Stromal cell of bone marrow (primary cell): ENCODE measurements around the gene GSTM3.
A peak's percentile ranks its signal among the peaks of the same experiment; 100 is the strongest.
"Not testable (repeated sequence)": the region's sequence is repeated elsewhere in the genome, so short reads cannot be mapped to it uniquely, and the experiment has no call there.

Experiments
- DNase-seq: peaks from one replicate; pipeline ENCODE4 v3.0.0-alpha.2; 2012; ENCODE audit warnings: low read depth

Gene GSTM3

DNA sequence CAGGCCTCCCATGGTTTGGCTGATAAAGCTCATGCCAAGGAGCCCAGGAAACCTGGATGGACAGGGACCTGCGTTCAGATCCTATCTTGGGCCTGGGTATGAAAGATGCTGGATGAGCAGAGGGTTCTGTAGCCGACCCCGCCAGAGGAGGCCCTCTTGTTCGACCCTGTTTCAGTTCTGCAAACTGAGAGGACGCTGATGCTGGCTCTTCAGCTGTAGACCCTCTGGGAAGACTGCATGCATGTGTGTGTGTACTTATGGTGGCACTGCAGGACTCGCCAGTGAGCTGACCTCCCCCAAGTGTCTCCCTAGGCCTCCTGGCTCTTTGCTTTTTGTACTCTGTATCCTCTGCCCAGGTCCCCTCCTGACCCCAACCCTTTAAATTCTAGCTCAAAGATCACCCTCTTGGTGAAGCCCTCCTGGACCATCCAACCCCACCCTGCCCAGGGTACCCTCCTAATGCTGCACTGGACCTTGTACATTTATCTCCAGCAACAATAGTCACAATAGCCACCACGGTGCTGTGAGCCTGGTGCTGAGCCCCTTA is 21.3 kb upstream of the GSTM3 start:
- no peak for DNase-seq

DNA sequence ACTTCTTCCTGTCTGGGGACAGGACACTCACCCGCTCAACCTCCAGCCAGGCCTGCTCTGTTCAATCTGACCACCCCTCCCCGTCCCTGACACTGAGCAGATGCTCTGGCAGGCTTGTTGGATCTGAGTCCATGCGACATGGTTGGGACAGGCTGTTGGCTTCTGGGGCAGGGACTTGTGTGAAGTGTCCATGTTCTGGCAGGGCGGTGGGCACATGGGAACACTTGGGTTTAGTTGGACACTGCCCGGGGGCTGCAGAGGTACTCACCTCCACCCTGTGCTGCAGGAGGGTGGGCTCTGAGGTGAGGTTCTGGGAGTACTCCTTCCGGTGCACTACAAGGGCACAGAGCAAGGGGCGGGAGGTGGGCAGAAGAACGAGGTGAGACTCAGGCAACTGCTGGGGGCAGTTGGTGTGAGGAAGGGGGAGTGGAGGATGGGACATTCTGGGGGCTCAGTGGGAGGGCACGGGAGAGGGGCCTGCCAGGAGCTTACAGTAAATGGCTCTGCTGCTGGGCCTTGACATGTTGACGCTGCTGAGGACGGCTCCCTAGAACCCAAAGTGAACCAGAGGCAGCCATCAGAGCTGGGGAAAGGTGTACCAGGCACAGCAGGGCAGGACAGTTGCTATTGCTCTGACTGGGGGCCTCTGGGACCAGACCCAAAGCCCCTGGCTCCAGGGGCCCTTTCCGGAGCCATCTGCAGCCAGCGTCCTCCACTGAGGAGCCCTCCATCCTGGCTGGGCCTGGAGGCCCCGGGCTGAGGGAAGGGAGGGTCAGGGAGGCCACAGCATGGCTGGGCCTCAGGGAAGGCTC is 20.6 kb upstream of the GSTM3 start:
- no peak for DNase-seq

DNA sequence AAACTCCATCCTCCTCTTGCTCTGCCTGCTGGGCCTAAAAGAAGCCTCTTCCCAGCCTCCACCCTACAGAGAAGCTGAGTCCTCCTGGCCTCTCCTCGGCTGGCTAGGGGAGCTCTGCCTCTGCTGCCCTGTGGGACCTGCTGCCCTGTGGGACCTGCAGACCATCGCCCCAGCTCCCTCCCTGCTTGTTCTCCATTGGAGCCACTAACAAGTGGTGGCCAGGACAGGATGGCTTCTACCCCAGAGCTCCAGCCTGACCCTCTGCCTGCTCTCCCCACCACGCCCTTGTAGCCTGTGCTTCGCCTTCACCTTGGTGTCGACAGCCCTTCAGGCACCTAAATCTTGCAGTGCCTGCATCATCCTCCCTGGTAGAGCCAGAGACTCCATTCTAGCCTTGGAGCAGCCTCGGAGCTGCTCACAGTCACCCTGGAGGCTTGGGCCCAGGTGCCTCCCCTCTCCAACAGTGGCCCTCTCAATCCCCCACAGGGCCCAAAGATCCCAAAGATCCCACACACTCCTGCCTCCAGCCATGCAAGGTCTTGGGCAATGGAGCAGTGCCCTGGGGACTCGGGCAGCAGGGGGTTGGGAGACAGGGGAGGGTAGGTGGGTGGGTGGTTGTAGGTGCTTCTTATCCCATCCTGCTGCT is 19.9 kb upstream of the GSTM3 start:
- no peak for DNase-seq

DNA sequence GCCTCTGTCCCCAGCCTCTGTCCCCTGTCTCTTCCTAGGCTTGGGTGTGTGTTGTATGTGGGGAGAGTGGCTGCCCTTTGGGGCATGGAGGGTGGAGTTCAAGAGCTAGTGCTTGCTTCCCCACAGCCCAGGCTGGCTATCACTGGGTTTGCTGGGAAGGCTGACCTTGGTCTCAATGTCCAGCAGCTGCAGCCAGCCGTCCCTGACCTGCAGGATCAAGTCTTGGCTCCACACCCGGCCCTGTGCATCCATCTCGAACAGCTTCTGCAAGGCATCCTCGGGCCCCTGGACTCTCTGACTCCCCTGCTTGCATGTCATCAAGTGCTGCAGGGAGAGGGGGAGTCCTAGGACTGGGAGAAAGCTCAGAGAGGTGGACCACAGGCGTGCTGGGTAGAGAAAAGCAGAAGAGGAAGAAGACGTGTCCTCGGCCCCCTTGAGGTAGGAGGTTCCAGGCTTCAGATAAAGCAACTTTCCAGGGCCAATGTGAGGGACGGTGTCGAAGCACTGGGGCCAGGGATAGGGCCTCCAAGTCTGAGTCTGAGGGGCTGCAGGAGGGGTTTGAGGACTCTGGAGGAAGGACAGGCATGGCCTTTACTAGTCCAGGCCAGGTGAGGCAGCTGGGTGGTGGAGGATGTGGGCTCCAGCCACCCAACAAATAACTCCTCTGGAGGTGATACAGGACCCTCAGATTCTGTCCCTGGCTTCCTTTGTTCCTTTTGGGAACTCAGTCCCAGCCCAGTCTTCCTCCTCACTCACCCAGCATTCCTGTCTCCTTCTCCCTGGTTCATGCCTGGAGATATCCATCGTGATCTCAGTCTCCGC is 18.9 kb upstream of the GSTM3 start:
- DNase-seq, result no peak

DNA sequence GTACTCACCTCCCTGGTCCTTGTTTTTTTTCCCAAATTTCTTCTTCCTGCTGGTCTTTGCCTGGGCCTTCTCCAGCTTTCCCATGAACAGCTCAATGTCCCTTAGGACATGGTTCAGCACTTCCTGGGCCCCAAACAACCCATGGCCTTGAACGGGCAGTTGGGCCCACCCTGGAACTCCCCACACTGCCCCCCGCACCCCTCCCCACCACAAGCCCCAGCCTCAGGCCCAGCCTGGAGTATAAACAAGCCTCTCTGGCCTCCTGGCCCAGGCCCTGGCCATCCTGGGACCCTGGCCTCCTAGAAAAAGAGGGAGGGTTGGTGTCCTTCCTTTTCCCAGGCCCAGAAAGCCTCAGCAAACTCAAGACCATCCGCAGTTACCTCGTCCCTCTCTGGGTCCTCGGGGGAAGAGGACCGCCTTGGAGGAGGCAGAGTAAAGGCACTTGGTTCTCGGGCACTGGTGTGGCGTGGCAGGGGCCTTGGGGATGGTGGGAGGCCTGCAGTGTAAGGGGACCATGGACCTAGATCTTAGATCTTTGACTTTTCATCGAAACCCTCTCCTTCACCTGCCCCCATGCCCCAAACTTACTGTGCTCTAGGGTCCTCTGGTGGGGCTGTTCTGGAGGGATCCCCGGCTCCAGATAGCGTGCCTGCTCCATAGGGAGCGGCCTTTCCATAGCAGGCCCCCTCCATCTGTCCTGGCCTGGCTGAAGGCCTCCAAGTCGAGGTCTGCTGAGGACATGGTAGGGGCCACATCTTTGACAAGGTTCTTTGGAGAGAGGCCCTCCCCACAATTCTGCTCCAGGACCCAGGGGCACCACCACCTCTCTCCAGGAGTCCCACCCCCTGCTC is 17.3 kb upstream of the GSTM3 start:
- DNase-seq, result no peak

DNA sequence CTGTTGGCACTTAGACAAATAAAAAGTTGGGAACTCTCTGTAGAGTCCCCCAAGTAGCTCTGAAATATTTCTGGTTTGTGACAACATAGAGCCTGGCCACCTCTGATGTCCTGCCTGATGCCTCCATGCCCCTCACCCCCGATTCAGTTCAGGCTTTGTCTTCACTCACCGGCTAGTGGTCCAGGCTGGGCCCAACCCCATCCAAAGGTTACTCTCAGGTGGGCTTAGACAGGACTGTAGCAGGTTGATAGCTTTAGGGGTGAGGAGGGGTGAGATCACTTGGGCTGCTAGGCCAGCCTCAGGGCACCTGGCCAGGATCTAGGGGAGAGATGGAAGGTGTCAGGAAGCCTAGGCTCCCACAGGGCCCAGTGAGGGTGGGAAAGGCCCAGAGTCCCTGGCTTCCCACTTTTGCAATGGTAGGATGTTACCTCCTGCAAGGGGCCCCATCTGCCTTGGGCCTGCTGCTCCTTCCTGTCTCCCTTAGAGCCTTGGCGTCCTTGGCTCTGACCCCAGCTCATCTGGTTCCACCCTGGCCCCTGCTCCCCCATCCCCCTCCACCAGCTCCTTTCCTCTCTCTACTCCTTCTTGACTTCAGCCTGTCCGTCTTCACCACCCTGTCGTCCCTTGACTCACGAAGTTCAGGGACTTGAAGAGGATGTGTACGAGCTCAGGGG is 16.1 kb upstream of the GSTM3 start:
- DNase-seq, result no peak

DNA sequence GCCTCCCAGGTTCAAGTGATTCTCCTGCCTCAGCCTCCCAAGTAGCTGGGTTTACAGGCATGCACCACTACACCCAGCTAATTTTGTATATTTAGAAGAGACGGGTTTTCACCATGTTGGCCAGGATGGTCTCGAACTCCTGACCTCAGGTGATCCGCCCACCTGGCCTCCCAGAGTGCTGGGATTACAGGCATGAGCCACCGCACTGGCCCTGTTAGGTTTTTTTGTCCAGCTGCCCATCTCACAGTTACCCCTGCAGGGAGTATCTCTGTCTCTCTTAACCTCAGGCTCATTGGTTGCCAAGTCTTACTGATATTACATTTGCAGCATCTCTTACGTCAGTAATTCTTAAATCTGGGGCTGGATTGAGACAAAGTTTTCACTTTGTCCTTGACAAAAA is 15.5 kb upstream of the GSTM3 start:
- not testable (repeated sequence) for DNase-seq

DNA sequence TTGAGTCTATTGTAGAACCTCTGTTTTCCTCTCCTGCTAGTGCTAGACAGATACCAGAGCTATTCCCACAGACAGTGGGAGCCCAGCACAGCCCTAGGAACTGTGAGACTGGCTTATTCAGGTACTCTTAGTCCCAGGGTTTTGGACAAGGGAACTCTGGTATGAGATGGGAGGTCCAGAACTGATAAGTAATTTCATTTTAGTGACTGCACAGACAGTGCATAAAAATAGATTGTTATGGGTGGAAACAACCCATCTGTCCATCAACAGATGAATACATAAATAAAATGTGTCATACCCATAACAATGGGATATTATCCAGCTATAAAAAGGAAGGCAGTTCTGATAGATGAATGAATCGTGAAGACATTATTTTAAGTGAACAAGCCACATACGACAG is 13.9 kb upstream of the GSTM3 start:
- DNase-seq, result no peak

DNA sequence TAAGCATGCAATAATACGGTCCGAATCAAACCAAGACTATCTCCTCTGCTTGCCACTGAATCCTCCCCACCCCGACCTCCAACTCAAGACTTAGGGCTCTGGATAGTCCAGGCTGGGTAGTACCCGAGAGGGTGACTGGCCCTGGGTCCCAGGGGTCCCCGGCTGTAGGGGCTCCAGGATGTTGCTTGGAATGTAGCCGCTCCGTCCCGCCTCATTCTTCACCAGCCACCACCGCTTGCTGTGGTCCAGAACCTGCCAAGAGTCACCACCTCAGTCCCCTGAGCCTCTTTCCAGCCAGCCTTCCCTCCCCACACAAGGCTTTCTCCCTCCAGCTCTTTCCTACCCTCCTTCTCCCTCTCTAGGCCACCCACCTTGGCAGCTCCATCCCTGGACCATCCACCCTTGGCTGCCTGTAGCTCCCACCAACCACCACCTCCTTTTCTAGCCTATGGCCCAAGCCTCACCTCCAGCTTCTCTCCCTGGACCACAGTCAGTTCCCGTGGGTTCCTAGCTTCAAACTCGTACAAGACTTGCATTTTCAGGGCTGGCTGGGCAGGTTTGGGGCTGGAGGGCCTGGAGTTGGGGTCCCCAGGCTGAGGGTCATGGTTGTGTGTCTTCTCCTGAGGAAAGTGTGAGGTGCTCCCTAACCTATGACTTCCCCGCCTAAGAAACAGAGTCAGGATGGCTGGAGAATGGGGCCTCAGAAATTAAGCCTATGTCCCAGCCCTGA is 10.9 kb upstream of the GSTM3 start:
- DNase-seq, result no peak

DNA sequence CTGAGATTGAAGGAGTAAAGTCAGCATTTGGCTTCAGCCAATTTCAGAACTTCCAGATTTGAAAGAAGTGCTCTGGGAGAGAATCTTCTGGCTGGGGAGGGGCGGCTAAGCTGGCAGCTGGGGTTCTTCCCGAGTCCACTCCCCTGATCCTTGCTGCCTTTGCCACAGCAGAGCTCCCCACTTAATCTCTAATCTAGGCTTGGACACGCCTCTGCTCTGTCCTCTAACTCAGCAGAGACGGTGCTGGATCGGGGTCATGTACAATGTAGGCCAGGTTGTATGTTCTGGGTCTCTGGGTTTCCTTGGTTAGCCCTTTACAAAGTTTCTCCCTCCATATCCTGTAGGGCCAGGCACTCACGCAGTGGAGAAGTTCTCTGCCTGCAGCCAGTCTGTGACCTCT is 10.1 kb upstream of the GSTM3 start:
- DNase-seq, result no peak

DNA sequence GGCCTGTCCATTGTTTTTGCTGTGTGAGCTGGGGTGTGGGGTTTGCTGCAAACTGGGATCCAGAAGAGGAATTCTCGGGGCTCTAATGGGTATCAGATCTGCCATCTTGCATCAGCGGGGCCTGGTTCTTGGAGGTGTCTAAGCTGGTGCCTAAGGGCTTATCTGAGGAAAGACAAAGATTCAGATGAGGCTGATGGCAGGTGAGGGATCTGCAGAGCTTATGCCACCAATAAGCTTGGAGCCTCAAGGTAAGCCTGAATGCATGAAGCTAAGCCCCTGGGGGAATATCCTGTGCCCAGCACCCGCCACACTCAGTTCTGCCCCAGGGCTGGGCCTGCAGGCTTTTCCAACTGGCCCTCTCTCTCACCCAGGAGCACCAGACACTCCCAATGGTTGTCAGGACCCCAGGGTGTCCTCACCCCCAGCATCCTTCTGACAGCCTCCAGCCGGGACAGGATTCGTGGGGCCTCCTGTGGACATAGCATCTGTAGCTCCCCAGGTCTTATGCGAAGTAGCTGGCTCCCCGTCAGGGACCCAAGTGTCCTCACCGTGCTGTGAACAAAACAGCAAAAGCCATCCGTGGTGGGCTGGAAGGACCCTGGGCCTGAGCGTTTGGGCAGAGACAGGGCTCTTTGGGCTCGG is 9.5 kb upstream of the GSTM3 start:
- DNase-seq, result no peak

DNA sequence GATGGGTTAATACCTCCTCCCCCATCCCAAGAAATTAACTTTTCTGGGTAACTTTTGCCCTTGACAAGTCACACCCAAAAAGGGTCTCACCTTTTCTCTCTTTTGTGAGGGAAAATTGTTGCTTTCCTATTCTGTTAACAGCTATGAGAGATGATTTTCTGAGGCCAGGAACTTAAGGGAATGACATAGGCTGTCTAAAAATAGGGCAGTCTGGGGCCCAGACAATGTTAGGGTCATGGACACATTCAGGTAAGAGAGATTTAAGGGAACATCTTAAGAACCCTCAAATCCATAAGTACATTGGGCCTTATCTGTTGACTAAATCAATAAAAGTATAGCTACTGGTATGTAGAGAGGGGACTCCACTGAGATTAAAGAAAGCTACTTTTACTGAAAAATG is 8.4 kb upstream of the GSTM3 start:
- DNase-seq, result no peak

DNA sequence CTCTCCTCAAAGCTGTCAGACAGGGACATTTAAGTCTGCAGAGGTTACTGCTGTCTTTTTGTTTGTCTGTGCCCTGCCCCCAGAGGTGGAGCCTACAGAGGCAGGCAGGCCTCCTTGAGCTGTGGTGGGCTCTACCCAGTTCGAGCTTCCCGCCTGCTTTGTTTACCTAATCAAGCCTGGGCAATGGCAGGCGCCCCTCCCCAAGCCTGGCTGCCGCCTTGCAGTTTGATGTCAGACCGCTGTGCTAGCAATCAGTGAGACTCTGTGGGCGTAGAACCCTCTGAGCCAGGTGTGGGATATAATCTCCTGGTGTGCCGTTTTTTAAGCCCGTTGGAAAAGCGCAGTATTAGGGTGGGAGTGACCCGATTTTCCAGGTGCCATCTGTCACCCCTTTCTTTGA is 7.5 kb upstream of the GSTM3 start:
- DNase-seq, result not testable (repeated sequence)

DNA sequence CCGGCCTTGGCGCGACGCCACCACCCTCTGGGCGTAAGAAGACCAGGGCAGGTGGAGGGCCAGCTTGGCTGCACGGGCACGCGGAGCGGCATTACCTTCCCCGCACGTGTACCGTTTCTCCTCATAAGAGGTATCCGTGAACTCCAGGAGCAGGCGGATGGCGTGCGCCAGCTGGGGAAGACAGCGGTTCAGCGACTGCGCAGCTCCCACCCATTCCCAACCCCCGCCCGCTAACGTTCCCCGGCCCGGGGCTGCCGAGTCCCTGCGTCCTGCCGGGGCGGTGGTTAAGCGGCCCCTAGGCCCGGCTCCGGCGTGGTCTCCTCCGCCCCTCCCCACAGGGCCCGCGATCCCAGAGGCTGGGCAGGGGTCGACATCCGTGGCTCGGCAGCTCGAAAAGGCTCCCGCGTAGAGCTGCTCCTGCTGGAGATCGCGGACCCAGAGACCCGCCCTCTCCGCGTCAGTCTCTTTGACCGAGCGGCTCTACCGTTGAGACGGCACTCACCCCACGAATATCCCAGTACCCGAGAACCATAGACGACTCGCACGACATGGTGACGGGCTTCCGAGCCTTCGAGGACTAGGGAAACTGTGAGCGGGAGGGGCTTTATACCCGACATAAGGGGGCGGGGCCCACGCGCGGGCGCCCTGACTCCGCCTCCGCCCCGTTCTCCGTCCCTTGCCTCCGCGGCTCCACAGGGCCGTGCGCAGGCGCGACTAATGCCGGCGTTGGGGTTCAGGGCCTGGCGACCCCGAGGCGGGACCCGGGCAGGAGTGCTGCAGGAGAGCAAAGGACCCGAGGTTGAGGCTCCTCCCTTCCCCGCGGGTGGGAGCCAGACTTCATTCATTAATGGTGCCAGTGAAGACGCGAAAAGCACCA is 862 bp downstream of the GSTM3 start:
- peak; percentile 21 for DNase-seq

DNA sequence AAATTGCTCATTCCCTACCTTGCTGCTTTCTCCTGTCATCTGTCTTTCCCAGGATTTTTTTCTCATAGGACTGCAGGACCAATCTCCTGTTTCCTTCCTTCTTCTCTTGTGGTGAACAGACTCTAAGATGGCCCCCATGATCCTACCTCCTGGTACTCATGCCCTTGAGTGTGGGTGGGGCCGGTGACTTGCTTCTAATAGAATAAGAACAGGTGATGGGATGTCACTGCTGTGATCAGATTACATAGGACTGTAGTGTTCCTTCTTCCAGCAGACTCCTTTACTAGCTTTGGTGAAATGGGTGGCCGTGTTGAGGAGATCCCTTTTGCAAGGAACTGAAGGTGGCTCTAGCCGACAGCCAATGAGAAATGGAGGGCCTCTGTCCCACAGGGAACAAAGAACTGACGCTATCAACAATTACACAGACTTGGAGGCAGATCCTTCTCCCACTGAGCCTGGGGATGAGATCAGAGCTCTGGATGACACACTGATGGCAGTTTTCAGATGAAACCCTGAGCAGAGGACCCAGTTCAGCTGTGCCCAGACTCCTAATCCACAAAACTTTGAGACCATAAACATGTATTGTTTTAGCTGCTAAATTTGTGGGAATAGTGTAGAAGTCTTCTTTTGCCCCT is 7.5 kb downstream of the GSTM3 start:
- no peak for DNase-seq

DNA sequence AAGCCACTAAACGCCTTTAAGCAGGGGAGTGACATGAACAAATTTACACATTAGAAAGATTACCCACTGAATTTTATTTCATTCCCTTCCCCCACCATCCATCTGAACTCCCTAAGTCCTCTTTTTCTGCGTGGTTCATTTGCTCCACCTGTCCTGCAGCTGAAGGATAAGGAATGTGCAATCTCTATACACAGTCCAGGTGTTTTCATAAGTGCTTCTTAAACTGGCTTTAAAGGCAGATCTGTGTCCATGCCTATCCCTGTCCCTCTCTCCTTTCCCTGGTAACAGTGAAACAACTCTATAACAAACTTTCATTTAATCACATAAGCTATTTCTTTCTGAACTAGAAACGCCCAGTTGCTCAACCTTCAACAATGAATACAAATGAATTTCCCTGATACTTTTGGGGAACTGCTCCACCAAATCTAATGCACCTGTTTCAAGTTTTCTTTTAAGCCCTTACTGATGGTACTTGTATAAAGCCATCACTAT is 8.4 kb downstream of the GSTM3 start:
- DNase-seq, result no peak

DNA sequence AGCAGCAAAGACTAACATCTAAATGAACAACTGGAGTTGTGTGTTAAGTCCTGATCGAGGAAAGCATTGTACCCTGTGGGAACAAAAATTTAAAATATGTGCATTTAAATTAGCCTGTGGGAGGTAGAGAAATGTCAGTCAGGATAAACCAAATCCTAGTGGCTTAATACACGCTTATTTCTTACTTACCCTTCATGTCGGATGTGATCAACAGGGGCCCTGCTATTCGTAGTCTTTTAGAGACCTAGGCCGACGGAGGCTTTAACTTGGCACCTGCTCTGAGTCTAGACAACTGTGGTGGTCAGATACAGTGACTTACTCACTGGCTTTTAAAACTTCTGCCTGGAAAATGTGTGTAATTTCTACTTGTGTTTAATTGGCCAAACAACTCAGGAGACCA is 10.2 kb downstream of the GSTM3 start:
- DNase-seq, result no peak

DNA sequence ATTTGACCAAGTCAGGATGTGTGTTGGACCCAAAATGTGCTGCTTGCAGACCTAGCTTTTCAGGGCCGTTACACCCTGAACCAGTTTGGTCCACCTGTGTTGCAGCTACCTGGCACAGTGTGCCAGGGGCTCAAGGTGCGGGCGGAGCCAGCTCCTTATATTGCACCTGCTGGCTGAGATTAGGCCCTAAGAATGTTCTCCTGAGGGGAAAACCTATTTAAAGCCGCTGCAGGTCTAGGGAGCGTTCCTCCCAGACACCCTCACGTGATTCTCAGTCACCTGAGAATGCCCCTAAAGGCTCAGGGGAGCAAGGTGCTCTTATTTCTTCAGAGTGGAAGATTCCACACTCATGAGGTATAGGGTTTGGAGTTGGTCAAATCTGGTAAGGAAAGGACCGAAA is 12.0 kb downstream of the GSTM3 start:
- no peak for DNase-seq
